Upper lobe of right lung (tissue), 1 donor: ENCODE data around the gene CLRN2. TPM values are rescaled to one million over a fixed set of nuclear protein-coding genes. Genes with fewer than 3 reads are reported as not detected.

Experiments used
- ATAC-seq: fragments of 200-7000 bp; cut with Tn5 transposase; one replicate; pipeline ENCODE4 v1.9.1; 2020; ENCODE audit warnings: mild to moderate bottlenecking, moderate library complexity
- DNase-seq: peaks from one replicate; pipeline ENCODE4 v3.0.0-alpha.2; 2020
- H3K27ac ChIP-seq: fragments of 200-600 bp; one replicate; pipeline ENCODE4 v1.8.0; 2022
- H3K27me3 ChIP-seq: fragments of 200-600 bp; one replicate; pipeline ENCODE4 v1.8.0; 2022; ENCODE audit warnings: mild to moderate bottlenecking
- H3K36me3 ChIP-seq: fragments of 200-600 bp; one replicate; pipeline ENCODE4 v1.8.0; 2022
- H3K4me1 ChIP-seq: fragments of 200-600 bp; one replicate; pipeline ENCODE4 v1.8.0; 2022
- H3K4me3 ChIP-seq: fragments of 200-600 bp; one replicate; pipeline ENCODE4 v1.8.0; 2022; ENCODE audit warnings: mild to moderate bottlenecking
- H3K9me3 ChIP-seq: fragments of 200-600 bp; one replicate; pipeline ENCODE4 v1.8.0; 2022
- intact Hi-C: fragments of 100-400 bp; cut with DNase I; formaldehyde crosslinking; loops from one replicate; pipeline ENCODE4 v1.11.0; 2022
- total RNA-seq: library from RNA; stranded (reverse); fragmentation: NEBNext Ultra II Directional; extraction: Animal tissue kit (Norgen Biotek cat#: 25700); gene quantifications from one replicate; pipeline ENCODE4 v1.2.1, GENCODE V29; 2021
- TF ChIP-seq, protein P1 (sequence below): fragments of 200-600 bp; IDR thresholded peaks from one replicate; pipeline ENCODE4 v1.8.0; 2022; ENCODE audit warnings: antibody characterized with exemption
- donor health status: DM: no; HTN: yes; CAD: no; lungs with severe emphysema.

Gene CLRN2
- total RNA-seq, 1 donor from 2014 or later: not detected

DNA sequence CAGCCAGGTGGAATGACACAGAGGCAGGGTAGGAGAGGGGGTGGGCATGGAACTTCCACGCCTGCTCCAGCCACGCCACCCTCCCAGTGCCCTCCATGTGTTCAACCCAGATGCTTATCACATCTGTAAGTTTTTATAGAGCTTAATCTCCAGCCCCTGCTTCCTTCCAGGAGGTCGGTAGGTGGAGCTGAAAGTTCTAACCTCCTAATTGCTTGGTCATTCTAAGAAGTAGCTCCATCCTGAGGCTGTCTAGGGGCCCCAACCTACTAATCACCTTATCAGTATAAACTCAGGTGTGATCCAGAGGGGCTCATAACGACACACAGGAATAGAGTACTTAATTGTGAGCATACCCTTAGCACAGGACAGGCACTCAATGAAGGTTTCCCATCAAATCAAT lies 21.3 kb upstream of the CLRN2 start:
- no peak for DNase-seq
- intact Hi-C loops: no loop called here
- no peak for ATAC-seq
- H3K36me3 ChIP-seq: peaks cover 47% of the 10 kb centered on the region
- TF ChIP-seq, protein P1, sequence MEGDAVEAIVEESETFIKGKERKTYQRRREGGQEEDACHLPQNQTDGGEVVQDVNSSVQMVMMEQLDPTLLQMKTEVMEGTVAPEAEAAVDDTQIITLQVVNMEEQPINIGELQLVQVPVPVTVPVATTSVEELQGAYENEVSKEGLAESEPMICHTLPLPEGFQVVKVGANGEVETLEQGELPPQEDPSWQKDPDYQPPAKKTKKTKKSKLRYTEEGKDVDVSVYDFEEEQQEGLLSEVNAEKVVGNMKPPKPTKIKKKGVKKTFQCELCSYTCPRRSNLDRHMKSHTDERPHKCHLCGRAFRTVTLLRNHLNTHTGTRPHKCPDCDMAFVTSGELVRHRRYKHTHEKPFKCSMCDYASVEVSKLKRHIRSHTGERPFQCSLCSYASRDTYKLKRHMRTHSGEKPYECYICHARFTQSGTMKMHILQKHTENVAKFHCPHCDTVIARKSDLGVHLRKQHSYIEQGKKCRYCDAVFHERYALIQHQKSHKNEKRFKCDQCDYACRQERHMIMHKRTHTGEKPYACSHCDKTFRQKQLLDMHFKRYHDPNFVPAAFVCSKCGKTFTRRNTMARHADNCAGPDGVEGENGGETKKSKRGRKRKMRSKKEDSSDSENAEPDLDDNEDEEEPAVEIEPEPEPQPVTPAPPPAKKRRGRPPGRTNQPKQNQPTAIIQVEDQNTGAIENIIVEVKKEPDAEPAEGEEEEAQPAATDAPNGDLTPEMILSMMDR: no peak
- H3K27me3 ChIP-seq: no peaks in the 10 kb centered on the region
- H3K4me3 ChIP-seq: no peak overlapping the region
- H3K4me1 ChIP-seq: no peaks in the 10 kb centered on the region
- H3K9me3 ChIP-seq: no peaks in the 10 kb centered on the region
- no peak overlapping the region for H3K27ac ChIP-seq

DNA sequence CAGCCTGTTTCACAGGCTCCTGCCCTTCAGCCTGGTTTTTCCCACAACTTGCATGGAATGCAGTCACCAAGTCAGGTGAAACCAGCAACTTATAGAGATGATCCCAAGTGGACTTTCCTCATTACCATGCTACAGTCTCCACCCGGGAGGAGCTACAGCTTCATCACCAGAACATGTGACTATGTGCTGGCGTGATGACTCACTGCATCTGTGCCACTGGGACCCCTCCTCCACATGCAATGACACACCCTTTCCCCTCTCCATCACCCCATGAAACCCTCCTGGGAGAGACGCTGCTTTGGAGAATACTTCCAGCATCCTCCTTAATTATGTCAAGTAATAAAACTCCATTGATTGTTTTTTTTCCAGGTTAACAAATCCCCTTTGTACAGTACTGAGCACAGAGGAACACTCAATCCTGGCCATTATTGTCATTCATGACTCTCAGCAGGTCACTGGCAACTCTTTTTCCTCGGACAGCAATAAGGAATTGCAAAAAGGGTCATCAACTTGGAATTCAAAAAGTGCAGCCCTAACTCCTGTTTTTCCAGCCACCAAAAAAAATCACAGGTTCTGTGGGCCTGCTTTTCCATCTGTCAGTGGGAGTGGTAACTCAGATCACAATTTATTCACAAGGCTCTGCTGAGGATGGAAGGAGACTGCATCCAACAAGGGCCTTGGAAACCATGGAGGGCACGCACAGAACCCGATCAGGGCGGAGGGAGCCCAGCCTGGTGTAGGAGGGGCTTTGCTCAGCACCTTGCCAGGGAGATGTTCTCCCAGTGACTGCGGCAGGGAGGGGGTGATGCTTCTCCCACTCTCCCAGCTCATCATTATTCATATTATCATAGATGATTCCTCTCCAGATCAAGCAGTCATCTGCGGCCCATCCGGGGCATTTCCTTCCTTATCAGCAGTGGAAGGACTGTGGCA lies 20.4 kb upstream of the CLRN2 start:
- no peaks in the 10 kb centered on the region for H3K9me3 ChIP-seq
- intact Hi-C loops: no loop called here
- peaks cover 47% of the 10 kb centered on the region for H3K36me3 ChIP-seq
- no peak overlapping the region for H3K27ac ChIP-seq
- no peak overlapping the region for H3K4me3 ChIP-seq
- DNase-seq (no peak), ATAC-seq (no peak)
- H3K4me1 ChIP-seq: no peaks in the 10 kb centered on the region
- no peaks in the 10 kb centered on the region for H3K27me3 ChIP-seq
- TF ChIP-seq, protein P1: no peak

DNA sequence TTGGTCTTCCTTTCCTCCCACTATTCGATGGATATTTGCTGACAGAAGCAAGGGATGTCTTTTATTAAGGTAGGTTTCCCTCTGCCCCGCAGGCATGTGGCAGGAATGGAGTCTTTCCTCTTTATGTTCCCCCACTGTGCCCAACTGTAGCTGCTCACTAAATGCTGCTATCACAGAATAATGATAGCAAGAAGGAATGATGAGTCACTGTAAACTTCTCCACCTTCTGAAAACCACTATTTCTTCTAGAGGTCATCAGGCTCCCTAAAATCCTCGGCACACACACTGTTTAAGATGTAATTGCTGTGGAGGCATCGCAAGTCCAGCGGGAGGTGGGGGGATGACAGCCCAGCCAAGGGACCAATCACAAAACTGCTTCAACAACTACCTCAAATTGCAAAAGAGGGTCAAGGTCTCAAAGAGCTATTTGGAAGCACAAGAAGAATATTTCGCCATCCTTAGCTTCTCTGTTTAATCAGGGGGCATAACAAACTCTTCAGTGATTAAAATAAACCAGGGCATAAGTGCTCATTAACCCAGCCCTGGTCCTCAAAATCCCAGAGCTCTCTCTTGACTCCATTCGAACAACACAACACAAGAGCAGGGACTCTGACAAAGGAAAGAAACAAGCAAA lies 17.0 kb upstream of the CLRN2 start:
- intact Hi-C loops: no loop called here
- H3K9me3 ChIP-seq: no peaks in the 10 kb centered on the region
- H3K4me1 ChIP-seq: no peaks in the 10 kb centered on the region
- ATAC-seq: peak; percentile 73
- H3K36me3 ChIP-seq: peaks cover 60% of the 10 kb centered on the region
- H3K27ac ChIP-seq: no peak overlapping the region
- peak; percentile 68 for DNase-seq
- no peak overlapping the region for H3K4me3 ChIP-seq
- TF ChIP-seq, protein P1: no peak
- no peaks in the 10 kb centered on the region for H3K27me3 ChIP-seq

DNA sequence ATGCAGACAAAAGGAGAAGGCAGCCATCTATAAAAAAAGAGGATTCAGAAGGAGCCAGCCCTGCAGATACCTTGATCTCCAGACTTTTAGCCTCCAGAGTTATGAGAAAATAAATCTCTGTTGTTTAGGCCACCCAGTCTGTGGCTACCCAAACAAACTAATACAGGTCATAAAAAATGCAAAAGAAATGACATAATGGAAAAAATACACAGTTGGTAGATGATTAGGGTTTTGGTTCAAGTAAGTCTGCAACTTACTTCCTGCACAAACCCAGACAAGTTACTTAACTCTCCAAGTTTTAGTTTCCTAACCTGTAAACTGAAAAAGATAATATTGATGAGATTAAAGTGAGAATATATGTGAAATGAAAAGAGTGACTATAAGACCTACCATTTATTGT lies 14.4 kb upstream of the CLRN2 start:
- no peak for ATAC-seq
- intact Hi-C loops: no loop called here
- Histone ChIP-seq H3K27me3 (no peaks in the 10 kb centered on the region), H3K4me1 (no peaks in the 10 kb centered on the region), H3K36me3 (peaks cover 78% of the 10 kb centered on the region), H3K4me3 (no peak overlapping the region), H3K9me3 (no peaks in the 10 kb centered on the region), H3K27ac (no peak overlapping the region)
- TF ChIP-seq, protein P1: no peak
- DNase-seq: no peak

DNA sequence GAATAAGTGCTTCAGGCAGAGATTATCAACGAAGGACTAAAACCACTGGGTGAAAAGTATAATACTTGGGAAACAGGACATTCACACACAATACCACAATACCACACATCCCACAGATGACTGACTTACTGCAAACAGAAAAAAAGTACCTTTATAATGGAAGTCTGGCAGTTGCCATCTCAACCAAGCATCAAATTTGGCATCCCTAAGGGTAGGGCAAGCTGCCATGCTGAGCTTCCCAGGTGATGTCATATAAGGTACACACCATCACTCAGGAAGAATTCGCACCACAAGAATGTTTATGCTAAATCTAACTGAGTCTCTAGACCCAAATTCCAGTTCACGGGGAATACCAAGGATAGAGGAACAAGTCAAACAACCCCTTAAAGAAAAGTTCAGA lies 12.2 kb upstream of the CLRN2 start:
- TF ChIP-seq, protein P1: no peak
- ATAC-seq (no peak), DNase-seq (no peak)
- no peaks in the 10 kb centered on the region for H3K9me3 ChIP-seq
- H3K36me3 ChIP-seq: peaks cover 81% of the 10 kb centered on the region
- H3K27ac ChIP-seq: no peak overlapping the region
- no peaks in the 10 kb centered on the region for H3K4me1 ChIP-seq
- intact Hi-C loops: no loop called here
- no peaks in the 10 kb centered on the region for H3K27me3 ChIP-seq
- no peak overlapping the region for H3K4me3 ChIP-seq
